Neural progenitor cell (in vitro differentiated cells): ENCODE measurements around the gene RNH1. TPM values are rescaled to one million over a fixed set of nuclear protein-coding genes. Genes with fewer than 3 reads are reported as not detected.

Experiments used
- DNase-seq: peaks from one replicate; pipeline ENCODE4 v3.0.0-alpha.2; 2016; ENCODE audit warnings: low spot score
- H2AFZ ChIP-seq: fragments of 200-600 bp; sonication (generic); replicated peaks from 2 replicates; pipeline ENCODE4 v1.6.1; 2016; ENCODE audit warnings: antibody characterized with exemption
- H3F3A ChIP-seq: fragments of 200-600 bp; sonication (generic); 2 replicates; pipeline ENCODE4 v1.6.1; 2016; ENCODE audit warnings: antibody characterized with exemption, low read depth
- H3K27ac ChIP-seq: fragments of 200-600 bp; sonication (generic); 2 replicates; pipeline ENCODE4 v1.5.1; 2016; ENCODE audit warnings: mild to moderate bottlenecking
- H3K27me3 ChIP-seq: fragments of 200-600 bp; sonication (generic); 2 replicates; pipeline ENCODE4 v1.6.1; 2016; ENCODE audit warnings: mild to moderate bottlenecking, moderate library complexity
- H3K36me3 ChIP-seq: fragments of 200-600 bp; sonication (generic); 2 replicates; pipeline ENCODE4 v1.5.1; 2016
- H3K4me1 ChIP-seq: fragments of 200-600 bp; sonication (generic); 2 replicates; pipeline ENCODE4 v1.6.1; 2016; ENCODE audit warnings: mixed run types
- H3K4me2 ChIP-seq: fragments of 200-600 bp; sonication (generic); 2 replicates; pipeline ENCODE4 v1.6.1; 2016
- H3K4me3 ChIP-seq: fragments of 200-600 bp; sonication (generic); 2 replicates; pipeline ENCODE4 v1.5.1; 2016
- H3K79me2 ChIP-seq: fragments of 200-600 bp; sonication (generic); 2 replicates; pipeline ENCODE4 v1.6.1; 2016; ENCODE audit warnings: low read depth
- H3K9ac ChIP-seq: fragments of 200-600 bp; sonication (generic); 2 replicates; pipeline ENCODE4 v1.6.1; 2016
- H3K9me3 ChIP-seq: fragments of 200-600 bp; sonication (generic); 2 replicates; pipeline ENCODE4 v1.5.1; 2016; ENCODE audit warnings: low read depth
- H4K20me1 ChIP-seq: fragments of 200-600 bp; sonication (generic); 2 replicates; pipeline ENCODE4 v1.6.1; 2016; ENCODE audit warnings: low read depth
- H3K27ac Mint-ChIP-seq: 3 replicates; pipeline ENCODE4 v1.8.0; 2021; ENCODE audit warnings: mixed read lengths
- H3K27me3 Mint-ChIP-seq: 2 replicates; pipeline ENCODE4 v1.8.0; 2022; ENCODE audit warnings: low read depth, mild to moderate bottlenecking, inconsistent platforms, moderate library complexity, mixed read lengths; ENCODE audit not compliant: insufficient read depth
- H3K36me3 Mint-ChIP-seq: 3 replicates; pipeline ENCODE4 v1.8.0; 2021; ENCODE audit warnings: mixed read lengths
- H3K4me1 Mint-ChIP-seq: 3 replicates; pipeline ENCODE4 v1.8.0; 2021; ENCODE audit warnings: mixed read lengths
- H3K4me3 Mint-ChIP-seq: 3 replicates; pipeline ENCODE4 v1.8.0; 2021; ENCODE audit warnings: mild to moderate bottlenecking, moderate library complexity, mixed read lengths
- H3K9me3 Mint-ChIP-seq: 3 replicates; pipeline ENCODE4 v1.8.0; 2020; ENCODE audit warnings: mixed read lengths
- EZH2 ChIP-seq: fragments of 200-600 bp; sonication (generic); IDR thresholded peaks from 2 replicates; pipeline ENCODE4 v1.6.1; 2017; ENCODE audit warnings: antibody characterized with exemption, mild to moderate bottlenecking, moderate library complexity
- EZH2phosphoT487 ChIP-seq: fragments of 200-600 bp; sonication (generic); IDR thresholded peaks from 2 replicates; pipeline ENCODE4 v1.6.1; 2017; ENCODE audit warnings: antibody characterized with exemption
- total RNA-seq: library from RNA; depleted of rRNA; stranded (reverse); fragments of >200 nt; gene quantifications from 2 replicates; pipeline ENCODE4 v1.2.3, GENCODE V29; 2015; ENCODE audit warnings: low replicate concordance
- TF ChIP-seq, protein P1 (sequence below): fragments of 200-600 bp; sonication (generic); IDR thresholded peaks from 2 replicates; pipeline ENCODE4 v1.5.1; 2017; ENCODE audit warnings: antibody characterized with exemption, mild to moderate bottlenecking

The RNH1 gene
- total RNA-seq, 1 donor from 2014 or later: 10.5 TPM

DNA sequence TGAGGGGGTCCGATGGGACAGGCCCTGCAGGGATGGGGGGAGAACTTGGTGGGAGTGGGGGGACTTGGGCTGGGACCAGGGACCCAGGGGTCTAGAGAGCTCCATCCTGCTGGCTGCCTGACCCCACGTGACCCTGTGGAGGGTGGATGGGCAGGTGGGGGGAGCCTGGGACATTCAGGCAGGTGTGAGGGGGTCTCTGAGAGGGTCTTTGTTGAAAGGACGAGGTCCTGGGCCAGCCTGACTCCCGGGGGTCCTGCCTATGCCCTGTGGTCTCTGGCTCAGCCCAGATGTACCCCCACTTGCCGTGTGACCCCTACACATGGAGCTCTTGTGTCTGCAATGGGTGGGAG, 37.8 kb upstream of the RNH1 start:
- no peak for DNase-seq
- peaks cover 5% of the 10 kb centered on the region for H3K27me3 Mint-ChIP-seq

DNA sequence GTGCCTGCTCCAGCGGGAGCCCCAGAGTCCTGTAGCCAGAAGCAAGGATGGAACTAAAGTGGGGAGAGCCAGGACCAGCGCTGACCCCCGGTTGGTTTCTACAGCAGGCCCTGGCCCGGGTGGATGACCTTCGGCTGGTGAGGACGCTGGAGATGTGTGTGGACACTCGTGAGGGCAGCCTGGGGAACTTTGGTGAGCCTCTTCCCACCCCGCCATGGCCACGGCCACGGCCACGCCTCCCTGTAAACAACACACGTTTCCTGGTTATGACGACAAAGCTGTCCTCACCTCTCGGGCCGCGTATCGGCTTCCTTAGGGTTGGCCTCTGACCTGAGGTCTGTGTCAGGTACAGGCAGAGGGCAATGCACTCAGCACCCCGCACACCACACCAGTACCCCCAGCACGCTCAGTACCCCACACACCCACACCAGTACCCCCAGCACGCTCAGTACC, 34.4 kb upstream of the RNH1 start:
- Histone ChIP-seq H4K20me1 (no peaks in the 10 kb centered on the region), H3K9me3 (no peaks in the 10 kb centered on the region), H3K4me3 (no peak overlapping the region), H3K27me3 (peaks cover 25% of the 10 kb centered on the region), H3K9ac (no peak overlapping the region), H2AFZ (no peak overlapping the region), H3K27ac (no peak overlapping the region), H3K4me2 (no peak overlapping the region), H3K36me3 (no peaks in the 10 kb centered on the region), H3K4me1 (peaks cover 15% of the 10 kb centered on the region), H3F3A (peaks cover 18% of the 10 kb centered on the region), H3K79me2 (no peaks in the 10 kb centered on the region)
- Mint-ChIP-seq H3K27me3 (peaks cover 2% of the 10 kb centered on the region), H3K9me3 (no peaks in the 10 kb centered on the region), H3K4me1 (peaks cover 14% of the 10 kb centered on the region), H3K36me3 (peaks cover 2% of the 10 kb centered on the region), H3K27ac (no peak overlapping the region), H3K4me3 (no peak overlapping the region)
- no peak for DNase-seq
- TF ChIP-seq, protein P1, sequence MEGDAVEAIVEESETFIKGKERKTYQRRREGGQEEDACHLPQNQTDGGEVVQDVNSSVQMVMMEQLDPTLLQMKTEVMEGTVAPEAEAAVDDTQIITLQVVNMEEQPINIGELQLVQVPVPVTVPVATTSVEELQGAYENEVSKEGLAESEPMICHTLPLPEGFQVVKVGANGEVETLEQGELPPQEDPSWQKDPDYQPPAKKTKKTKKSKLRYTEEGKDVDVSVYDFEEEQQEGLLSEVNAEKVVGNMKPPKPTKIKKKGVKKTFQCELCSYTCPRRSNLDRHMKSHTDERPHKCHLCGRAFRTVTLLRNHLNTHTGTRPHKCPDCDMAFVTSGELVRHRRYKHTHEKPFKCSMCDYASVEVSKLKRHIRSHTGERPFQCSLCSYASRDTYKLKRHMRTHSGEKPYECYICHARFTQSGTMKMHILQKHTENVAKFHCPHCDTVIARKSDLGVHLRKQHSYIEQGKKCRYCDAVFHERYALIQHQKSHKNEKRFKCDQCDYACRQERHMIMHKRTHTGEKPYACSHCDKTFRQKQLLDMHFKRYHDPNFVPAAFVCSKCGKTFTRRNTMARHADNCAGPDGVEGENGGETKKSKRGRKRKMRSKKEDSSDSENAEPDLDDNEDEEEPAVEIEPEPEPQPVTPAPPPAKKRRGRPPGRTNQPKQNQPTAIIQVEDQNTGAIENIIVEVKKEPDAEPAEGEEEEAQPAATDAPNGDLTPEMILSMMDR: no peak
- no peak for TF ChIP-seq EZH2
- no peak for TF ChIP-seq EZH2phosphoT487

More for the DNA sequence above, 37.8 kb upstream of the RNH1 start:
- H3K36me3 ChIP-seq: no peaks in the 10 kb centered on the region
- peaks cover 2% of the 10 kb centered on the region for H3K36me3 Mint-ChIP-seq
- no peak overlapping the region for H3K4me3 ChIP-seq
- no peak overlapping the region for H3K4me2 ChIP-seq
- H3K4me1 ChIP-seq: peaks cover 8% of the 10 kb centered on the region
- H3F3A ChIP-seq: no peaks in the 10 kb centered on the region
- no peak overlapping the region for H2AFZ ChIP-seq
- H3K9ac ChIP-seq: no peak overlapping the region
- H4K20me1 ChIP-seq: no peaks in the 10 kb centered on the region
- H3K9me3 ChIP-seq: no peaks in the 10 kb centered on the region
- H3K27ac Mint-ChIP-seq: no peak overlapping the region
- H3K27ac ChIP-seq: no peak overlapping the region
- H3K79me2 ChIP-seq: no peaks in the 10 kb centered on the region
- no peak for TF ChIP-seq EZH2
- TF ChIP-seq, protein P1: no peak
- no peak for TF ChIP-seq EZH2phosphoT487
- H3K4me3 Mint-ChIP-seq: no peak overlapping the region
- peaks cover 9% of the 10 kb centered on the region for H3K4me1 Mint-ChIP-seq
- H3K9me3 Mint-ChIP-seq: no peaks in the 10 kb centered on the region
- H3K27me3 ChIP-seq: no peaks in the 10 kb centered on the region

DNA sequence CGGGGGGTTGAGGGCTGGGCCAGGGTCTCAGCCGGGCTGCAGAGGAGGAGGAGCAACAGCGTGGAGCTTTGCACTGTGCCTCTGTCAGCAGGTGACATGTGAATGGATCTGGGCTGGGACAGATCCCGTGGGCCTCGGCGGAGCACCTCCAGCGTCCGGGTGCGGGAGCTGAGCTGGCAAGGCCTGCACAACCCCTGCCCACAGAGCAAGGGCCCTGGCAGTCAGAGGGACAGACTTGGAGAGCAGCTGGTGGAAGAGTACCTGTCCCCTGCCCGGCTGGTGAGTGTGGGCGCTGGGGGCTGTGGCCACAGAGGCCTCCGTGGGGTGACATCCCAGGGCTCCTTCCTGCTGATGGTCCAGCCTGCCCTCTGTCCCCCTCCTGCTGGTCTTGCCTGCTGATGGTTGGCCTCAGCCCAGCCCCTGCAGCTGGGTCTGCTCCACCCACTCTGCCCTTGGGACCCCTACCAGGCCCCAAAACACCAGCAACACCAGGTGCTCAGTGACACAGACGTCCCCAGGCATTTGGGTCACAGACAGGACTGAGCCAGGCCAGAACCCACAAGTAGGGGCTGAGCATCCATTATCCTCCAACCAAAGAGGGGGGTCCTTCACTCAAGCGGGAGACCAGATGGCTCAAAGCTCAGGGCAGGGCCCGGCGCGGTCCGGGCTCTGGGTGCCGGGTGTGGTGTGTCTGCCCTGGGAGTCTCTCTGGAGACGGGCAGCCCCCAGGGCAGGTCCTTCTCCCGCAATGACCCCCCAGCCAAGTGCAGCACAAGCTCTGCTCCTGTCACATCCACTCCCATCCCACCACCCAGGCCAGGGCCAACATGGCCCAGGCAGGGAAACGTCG, 33.8 kb upstream of the RNH1 start:
- H3K9ac ChIP-seq: no peak overlapping the region
- no peak overlapping the region for H3K4me3 Mint-ChIP-seq
- peak; percentile 1 for DNase-seq
- H2AFZ ChIP-seq: no peak overlapping the region
- no peaks in the 10 kb centered on the region for H4K20me1 ChIP-seq
- H3K79me2 ChIP-seq: no peaks in the 10 kb centered on the region
- peaks cover 31% of the 10 kb centered on the region for H3K27me3 ChIP-seq
- no peak overlapping the region for H3K4me2 ChIP-seq
- peaks cover 15% of the 10 kb centered on the region for H3K4me1 ChIP-seq
- H3K4me1 Mint-ChIP-seq: peaks cover 17% of the 10 kb centered on the region
- peaks cover 4% of the 10 kb centered on the region for H3K27me3 Mint-ChIP-seq
- no peaks in the 10 kb centered on the region for H3K9me3 Mint-ChIP-seq
- H3K27ac ChIP-seq: no peak overlapping the region
- peaks cover 24% of the 10 kb centered on the region for H3F3A ChIP-seq
- H3K36me3 ChIP-seq: no peaks in the 10 kb centered on the region
- H3K27ac Mint-ChIP-seq: no peak overlapping the region
- peaks cover 2% of the 10 kb centered on the region for H3K36me3 Mint-ChIP-seq
- no peaks in the 10 kb centered on the region for H3K9me3 ChIP-seq
- TF ChIP-seq EZH2 (no peak), EZH2phosphoT487 (no peak)
- TF ChIP-seq, protein P1: no peak
- no peak overlapping the region for H3K4me3 ChIP-seq
